Stimulated activated CD4-positive, alpha-beta T cell treated with anti-CD3 and anti-CD28 coated beads, Interleukin-15, amount 100 ng/mL, for 24 hours (primary cell): ENCODE data around the gene ATP9B.

Experiments
- DNase-seq: peaks from one replicate; pipeline ENCODE4 v3.0.0-alpha.2; 2020

Gene ATP9B, protein sequence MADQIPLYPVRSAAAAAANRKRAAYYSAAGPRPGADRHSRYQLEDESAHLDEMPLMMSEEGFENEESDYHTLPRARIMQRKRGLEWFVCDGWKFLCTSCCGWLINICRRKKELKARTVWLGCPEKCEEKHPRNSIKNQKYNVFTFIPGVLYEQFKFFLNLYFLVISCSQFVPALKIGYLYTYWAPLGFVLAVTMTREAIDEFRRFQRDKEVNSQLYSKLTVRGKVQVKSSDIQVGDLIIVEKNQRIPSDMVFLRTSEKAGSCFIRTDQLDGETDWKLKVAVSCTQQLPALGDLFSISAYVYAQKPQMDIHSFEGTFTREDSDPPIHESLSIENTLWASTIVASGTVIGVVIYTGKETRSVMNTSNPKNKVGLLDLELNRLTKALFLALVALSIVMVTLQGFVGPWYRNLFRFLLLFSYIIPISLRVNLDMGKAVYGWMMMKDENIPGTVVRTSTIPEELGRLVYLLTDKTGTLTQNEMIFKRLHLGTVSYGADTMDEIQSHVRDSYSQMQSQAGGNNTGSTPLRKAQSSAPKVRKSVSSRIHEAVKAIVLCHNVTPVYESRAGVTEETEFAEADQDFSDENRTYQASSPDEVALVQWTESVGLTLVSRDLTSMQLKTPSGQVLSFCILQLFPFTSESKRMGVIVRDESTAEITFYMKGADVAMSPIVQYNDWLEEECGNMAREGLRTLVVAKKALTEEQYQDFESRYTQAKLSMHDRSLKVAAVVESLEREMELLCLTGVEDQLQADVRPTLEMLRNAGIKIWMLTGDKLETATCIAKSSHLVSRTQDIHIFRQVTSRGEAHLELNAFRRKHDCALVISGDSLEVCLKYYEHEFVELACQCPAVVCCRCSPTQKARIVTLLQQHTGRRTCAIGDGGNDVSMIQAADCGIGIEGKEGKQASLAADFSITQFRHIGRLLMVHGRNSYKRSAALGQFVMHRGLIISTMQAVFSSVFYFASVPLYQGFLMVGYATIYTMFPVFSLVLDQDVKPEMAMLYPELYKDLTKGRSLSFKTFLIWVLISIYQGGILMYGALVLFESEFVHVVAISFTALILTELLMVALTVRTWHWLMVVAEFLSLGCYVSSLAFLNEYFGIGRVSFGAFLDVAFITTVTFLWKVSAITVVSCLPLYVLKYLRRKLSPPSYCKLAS

DNA sequence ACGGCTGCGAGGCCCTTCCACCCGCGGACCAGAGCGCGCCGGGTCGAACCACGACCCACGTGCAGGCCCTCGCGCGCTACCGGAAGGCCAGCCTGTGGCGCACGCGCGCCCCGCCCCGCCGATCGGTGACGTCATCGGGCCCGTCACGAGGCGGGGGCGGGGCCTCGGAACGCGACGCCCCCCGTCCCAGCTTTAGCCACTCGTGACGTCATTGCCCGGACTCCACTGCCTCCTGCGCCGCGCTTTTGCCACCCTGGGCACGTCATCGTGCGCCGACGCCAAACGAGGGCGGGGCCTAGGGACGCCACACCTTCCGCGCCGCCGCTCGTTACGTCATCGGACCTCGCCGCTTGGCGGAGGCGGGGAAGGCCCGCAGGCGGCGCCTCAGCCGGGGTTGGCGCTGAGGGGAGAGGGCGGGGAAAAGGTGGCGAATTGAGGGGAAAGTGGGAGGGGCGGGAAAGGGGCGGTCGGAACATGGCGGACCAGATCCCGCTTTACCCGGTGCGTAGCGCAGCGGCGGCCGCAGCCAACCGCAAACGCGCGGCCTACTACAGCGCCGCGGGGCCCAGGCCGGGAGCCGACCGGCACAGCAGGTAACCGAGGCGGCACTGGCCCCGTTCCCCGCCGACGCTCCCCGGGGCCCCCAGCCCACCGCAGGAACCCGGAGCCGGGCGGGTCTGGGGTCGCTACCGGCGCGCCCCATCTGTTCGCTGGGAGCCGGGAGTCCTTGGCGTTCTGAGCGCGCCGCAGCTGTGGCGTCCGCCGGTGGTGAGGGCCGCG, at the start of gene ATP9B:
ATP9B (plus strand) TSS at position 458 of the 780 bp plus-strand sequence; CDS start at position 475, 17 bp downstream.
- DNase-seq: peak; percentile 97

DNA sequence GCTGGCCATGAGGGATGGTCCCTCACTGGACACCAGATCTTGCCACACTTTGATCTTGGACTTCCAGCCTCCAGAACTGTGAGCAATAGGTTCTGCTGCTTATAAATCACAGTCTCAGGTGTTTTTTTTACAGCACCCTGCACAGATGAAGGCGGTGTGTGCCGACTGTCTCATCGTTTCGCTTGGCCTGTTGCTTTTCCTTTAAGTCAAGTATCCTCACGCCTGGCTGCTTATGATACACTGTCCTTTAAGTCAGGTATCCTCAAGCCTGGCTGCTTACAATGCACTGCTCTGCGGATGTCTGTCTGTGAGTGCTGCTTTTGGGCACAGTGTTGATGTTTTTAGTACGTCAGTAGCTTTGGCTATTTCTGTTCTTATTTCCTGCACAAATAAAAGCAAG, 49.3 kb upstream of the ATP9B start:
- no peak for DNase-seq

DNA sequence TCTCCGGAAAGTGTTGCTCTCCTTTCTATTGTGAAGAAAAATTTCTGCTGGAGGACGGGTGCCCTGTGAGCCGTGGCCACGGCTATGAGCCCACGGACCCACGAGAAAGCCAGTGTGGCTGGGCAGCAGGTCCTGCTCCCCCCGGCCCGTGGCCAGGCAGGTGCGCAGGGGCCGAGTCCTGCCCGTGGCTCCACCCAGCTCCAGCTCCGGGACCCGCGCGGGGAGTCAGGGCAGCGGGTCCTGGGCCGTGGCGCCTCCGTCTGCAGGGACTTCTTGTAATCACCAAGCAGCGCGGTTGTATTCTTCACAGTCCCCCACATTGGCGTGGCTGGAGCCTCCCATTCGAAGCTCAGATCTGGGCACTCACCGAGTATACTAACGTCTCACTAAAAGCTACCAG, 46.6 kb upstream of the ATP9B start:
- DNase-seq: no peak

DNA sequence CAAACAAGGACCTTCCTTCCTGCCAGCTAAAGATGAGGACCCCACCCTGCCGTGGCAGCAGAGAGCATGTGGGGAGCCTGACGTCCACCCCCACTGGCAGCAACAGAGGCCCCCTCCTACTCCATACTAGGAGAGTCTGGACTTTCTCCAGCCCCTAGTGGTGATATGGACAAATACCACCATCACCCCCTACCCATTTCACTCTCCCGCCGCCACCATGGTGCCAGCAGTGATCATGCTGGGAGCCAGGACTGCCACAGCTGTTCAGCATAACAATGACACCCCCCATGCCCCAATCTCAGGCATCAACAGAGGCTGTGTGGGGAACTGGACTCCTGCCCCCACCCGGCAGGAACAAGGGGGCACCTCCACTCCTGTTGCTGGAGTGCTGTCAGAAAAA, 42.7 kb upstream of the ATP9B start:
- no peak for DNase-seq

DNA sequence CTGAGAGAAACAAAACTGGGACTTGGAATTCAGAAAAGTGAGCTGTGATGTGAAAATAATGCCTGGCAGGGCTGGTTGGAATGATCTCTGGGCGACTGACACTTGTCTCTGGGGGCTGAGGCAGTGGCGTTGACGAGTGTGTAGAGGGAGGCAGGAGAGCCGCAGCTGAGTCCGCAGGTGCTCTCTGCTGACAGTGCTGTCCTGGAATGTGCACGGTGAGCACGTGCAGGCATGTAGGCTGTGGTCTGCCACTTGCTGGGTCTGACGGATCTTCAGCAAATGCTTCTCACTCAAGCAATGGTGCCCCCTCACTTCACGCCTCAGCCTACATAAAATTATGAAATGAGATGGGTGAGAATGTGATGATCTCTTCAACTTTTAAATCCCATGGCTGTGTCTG, 38.5 kb upstream of the ATP9B start:
- DNase-seq: no peak

DNA sequence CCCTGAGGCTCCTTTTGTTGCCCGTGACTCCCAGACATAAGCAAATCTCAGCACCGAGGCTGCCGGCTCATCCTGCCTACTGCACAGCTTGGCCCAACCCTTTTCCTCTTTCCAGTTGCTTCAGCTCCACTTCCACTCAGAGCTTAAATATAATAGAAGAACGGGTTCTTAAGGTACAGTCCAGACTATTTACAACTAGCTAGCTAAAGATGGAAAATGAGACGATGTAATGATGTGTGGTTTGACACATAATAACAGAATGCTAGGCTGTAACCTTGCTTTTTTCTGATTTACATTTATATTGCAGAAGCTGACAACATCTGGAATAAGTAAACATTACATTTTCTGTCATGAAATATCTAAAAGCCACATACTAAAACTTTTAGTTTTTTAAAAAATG, 26.9 kb upstream of the ATP9B start:
- DNase-seq: no peak

DNA sequence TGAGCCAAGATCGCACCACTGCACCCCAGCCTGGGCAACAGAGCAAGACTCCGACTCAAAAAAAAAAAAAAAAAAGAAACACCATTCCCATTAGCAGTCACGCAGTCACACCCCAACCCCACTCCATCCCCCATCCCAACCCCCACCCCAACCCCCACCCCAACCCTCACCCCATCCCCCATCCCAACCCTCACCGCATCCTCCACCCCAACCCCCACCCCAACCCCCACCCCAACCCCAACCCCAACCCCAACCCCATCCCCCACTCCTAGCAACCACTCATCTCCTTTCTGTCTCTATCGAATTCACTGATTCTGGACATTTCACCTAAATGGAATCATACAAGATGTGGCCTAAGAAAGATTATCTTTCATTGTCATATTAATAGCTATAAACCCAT, 25.9 kb upstream of the ATP9B start:
- DNase-seq: no peak

DNA sequence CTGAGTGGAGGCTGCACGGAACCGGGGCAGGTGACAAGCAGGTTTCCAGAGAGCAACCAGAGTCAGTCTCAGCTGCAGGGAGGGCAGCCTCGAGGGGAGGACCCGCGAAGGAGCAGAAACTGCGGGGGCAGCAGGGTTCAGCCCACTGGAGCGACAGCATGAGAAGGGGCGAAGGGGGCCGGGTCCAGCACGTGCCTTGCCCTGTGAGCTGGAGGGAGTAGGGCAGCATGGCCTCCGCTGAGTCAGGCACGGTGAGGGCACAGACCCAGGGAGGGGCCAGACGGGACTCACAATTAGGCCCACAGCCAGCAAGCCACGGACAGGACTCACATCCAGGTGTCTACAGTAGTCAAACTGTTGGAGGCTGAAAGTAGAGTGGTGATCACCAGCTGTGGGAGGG, 22.7 kb upstream of the ATP9B start:
- DNase-seq: no peak

DNA sequence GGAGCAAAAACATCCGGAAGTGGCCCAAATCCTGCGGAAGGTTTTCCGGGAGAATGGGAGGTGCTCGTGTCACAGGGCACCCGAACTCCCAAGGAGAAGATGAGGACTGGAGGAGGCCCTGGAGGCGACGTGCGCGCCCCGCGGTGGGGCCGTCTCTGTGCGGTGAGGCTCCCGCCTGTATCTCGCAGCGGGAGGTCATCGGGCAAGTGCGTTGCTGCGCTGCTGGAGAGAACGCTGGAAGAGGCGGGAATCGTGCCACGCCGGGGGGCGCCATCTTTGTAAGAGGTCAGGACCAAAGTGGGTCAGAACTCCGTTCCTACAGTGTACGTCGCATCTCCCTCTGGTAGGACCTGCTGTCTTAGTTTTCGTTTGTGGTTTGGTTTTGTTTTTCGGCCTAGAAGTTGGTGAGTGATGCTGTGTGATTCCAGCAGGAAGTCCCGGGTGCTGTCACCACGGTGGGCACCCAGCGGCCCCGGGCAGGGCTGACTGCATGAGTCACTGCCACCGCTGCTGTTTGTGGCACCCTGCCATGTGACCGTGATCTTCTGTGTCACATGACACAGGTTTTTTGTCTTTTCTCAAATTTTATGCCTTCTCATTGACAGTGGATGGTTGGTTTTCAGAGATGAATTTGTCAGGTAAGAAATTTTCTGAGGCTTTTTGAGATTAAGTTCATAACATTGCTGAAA, 21.5 kb upstream of the ATP9B start:
- no peak for DNase-seq

DNA sequence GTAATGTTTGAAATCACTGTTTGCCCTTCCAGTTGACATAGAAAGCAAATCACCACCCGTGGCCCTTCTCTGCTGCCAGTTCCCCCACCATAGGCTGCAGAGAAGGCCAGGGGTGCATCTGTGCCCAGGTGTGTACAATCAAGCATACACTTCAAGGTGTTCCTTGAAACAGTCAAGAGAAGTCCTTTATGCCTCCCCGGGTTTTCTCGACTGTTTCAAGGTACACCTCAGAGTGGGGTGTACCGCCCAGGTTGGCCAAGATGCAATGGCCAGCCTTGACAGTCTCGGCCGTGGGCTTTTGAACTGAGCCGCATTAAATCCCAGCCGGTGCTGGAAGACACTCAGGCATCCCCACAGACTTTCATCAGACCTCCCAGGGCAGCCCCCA, 21.0 kb upstream of the ATP9B start:
- no peak for DNase-seq

DNA sequence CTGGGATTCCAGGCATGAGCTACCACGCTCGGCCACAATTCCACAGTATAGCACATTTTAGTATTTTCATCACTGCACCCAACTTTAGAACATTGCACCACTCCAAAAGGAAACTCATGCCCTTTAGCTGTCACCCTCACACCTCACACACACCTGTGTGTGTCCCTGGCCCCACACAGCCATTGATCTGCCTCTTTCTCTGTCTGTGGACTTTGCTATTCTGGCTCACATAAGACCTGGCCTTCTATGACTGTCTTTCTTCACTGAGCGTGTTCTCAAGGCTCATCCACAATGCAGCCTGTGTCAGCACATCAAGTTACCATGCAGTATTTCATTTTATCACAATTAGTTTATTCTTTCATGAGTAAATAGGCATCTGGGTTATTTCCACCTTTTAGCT, 19.7 kb upstream of the ATP9B start:
- DNase-seq: no peak

DNA sequence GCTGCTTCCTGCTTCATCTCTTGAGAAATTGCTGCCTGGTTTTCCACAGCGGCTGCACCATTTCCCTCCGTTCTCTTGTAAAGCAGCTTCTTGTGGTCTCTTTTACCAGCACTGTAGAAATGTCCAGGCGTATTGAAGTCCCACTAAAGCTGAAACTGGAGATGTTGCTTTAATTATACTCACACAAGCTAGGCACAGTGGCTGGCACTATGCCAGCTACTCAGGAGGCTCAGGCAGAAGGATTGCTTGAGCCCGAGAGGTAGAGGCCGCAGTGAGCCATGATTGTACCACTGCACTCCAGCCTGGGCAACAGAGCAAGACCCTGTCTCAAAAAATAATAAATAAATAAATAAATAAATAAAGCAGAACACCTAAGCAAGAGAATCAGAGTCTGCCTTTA, 19.2 kb upstream of the ATP9B start:
- no peak for DNase-seq

DNA sequence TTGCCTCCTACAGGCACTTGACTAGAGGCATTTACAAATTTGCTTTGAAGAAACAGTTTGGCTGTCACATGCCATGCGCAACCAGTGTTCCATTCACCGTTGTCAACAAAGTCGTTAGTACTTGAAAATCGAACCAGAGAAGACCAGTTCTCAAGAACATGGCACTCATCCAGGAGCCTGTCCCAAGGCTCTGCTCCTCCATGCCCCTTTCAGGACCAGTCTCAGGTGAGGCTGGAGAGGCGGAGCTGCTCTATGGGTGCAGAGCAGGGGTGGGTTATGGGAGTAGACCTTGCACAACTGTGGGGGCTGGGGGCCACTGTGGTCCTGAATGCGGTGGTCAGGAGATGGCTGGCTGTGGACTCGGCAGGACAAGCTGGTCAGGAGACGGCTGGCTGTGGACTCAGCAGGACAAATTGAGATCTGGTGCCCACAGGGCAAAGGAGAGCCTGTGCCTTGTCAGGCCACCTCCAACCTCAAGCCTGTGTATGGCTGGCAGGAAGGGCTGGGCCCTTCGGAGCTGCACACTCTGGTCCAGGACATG, 12.3 kb upstream of the ATP9B start:
- no peak for DNase-seq

DNA sequence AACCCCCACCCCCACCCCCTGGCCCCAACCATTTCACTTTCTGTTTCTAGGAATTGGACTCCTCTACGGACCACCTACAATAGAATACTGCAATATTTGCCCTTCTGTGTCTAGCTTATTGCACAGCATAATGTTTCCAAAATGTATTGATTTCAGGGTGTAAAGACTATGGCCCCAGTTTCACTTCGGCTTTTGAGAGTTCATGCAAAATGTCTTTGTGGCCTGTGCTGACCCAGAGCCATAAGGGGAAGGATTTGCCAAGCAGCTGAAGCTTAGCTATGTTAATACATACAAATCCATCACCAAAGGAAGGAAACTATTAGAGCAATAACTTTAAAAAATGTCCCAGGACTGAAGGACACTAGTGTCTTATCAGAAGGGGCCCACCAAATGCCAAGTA, 11.2 kb upstream of the ATP9B start:
- DNase-seq: no peak

DNA sequence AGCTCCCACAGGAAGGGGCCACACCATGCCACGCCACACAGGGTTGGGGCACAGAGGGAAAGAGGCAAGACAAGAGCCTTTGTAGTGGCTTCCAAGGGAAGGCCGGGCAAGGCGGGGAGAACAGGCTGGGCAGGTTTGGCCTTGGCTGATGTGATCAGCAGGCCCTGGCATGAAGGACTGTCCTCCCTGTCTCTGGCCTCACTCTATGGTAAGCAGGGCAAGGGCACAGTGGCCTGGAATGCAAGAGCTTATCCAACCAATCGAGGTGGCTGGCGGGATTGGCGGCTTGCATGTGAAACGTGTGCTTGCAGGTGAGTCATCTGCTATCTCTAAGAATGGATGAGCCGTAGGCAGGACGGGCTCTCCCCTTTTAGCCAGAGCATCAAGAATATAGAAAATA, 6.4 kb upstream of the ATP9B start:
- DNase-seq: no peak

DNA sequence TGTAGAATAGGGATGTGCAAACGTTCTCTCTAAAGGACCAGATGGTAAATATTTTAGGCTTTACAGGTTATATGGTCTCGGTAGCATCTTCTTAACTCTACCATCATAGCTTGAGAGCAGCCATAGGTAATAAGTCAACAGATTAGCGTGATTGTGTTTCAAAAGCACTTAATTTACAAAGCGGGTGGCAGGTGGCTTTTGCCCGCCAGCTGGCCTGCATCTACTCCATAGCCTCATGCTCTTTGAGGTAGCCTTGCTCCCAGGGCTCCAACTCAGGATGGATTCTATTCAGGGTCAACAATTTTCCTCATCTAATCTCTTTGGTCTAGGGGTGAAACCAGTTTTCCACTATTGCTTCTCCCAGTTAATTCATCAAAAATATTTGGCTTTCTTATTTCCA, 5.0 kb upstream of the ATP9B start:
- no peak for DNase-seq

DNA sequence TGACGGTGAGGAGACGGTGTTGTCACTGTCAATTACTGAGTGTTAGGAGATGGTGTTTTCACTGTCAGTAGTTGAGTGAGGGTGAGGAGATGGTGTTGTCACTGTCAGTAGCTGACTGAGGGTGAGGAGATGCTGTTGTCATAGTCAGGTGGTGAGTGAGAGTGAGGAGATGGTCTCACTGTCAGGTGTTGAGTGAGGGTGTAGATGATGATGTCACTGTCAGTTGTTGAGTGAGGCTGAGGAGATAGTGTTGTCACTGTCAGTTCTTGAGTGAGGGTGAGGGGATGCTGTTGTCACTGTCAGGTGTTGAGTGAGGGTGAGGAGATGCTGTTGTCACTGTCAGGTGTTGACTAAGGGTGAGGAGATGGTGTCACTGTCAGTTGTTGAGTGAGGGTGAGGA, 3.4 kb upstream of the ATP9B start:
- DNase-seq: no peak

DNA sequence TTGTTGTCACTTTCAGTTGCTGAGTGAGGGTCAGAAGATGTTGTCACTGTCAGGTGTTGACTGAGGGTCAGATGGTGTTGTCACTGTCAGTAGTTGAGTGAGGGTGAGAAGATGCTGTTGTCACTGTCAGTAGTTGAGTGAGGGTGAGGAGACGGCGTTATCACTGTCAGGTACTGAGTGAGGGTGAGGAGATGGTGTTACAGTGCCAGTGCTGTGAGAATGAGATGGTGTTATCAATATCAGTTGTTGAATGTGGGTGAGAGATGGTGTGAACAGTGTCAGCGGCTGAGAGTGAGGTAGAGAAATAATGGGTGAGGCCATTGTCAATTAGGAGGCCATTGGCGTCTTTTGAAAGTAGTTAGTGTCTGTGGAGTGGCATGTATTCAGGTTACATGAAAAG, 1.6 kb upstream of the ATP9B start:
- DNase-seq: no peak

DNA sequence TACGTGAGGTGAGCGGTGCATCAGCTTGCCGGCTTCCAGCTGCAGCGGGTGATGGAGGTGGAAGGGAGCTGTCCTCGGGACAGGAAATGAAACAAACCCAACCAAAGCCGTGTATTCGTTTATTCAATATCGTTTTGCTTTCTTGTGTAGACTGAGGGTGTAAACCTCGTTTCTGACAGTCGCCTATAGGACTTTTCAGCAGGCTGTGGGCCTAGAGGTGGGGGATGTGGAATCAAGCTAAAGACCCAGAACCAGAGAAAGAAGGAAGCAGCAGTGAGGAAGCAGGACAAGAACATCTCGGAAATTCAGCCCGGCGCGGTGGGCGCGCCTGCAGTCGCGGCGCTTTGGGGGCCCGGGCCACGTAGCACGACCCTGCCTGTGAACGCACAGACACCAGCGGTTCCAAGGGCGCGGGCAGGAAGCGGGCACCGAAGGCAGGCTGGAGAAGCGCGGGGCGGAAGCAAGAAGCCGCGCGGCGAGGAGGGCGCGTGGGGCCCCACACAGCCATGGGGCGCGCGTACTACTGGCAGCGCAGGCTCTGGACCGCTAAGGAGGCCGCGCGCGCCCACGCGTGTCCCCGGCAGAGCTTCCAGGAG, 755 bp upstream of the ATP9B start:
- peak; percentile 45 for DNase-seq

DNA sequence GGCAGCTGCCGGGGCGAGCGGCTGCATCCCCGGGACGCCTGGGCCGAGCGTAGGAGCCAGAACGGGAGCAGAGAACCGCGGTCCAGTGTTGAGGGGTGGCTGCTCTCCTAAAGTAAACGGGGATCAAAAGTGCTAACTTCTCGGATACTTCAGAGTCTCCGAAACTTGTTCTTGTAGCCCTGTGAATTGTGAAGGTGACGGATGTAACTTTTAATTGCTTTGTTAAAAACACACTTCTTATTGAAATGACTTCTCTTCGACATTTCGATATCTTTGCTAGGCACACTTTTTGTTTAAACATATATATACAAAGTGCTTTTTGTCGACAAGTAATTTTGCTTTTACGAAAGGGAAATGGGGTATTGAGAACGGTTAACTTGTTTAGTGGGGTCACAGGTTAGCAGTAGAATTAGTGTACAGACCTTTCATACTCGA, 540 bp downstream of the ATP9B start:
- no peak for DNase-seq

DNA sequence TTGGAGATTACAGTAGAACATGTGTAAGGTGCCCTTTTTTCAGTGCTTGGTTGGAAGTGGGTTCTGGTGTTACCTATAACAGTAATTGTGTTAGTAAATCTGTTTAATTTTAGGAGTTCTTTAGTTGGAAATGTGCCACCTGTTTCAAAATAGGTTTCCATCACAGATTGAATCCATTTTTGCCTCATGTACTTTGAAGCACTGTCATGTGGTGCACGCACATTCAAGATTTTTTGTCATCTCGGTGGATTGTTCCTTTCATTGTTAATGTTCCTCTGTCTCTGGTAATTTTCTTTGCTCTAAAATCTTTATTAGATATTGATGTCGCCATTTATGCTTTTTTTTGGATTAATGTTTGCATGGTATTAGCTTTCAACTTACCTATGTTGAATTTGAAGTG, 1.3 kb downstream of the ATP9B start:
- no peak for DNase-seq

DNA sequence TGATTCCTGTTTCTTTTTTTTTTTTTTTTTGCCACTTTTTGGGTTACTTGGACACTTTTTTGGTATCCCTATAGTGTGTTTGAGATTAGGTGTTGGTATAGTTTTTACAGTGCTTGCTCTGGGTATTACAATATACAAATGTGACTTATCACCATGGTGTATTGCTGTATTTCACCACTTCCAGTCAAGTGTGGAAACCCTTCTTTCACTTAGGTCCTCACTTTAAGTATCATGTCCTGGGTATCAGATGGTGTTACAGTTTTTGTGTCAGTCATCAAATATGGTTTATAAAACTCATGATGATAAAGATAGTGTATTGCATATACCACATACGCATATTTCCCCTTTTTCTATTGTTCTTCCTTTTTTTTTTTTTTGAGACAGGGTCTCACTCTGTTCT, 1.8 kb downstream of the ATP9B start:
- no peak for DNase-seq
